Neural crest cell (in vitro differentiated cells): ENCODE results near the gene POLR2E. TPM values are rescaled to one million over a fixed set of nuclear protein-coding genes. Genes with fewer than 3 reads are reported as not detected.

Source experiments
- DNase-seq: peaks from one replicate; pipeline ENCODE4 v3.0.0; 2021; ENCODE audit warnings: low read depth, mixed read lengths, low spot score
- H3K27ac Mint-ChIP-seq: one replicate; pipeline ENCODE4 v1.8.0; 2021; ENCODE audit warnings: mild to moderate bottlenecking, mixed read lengths; ENCODE audit not compliant: unreplicated experiment
- H3K27me3 Mint-ChIP-seq: 2 replicates; pipeline ENCODE4 v1.8.0; 2021; ENCODE audit warnings: low read depth, mild to moderate bottlenecking, mixed read lengths
- H3K36me3 Mint-ChIP-seq: 2 replicates; pipeline ENCODE4 v1.8.0; 2021; ENCODE audit warnings: low read depth, mild to moderate bottlenecking, mixed read lengths
- H3K4me1 Mint-ChIP-seq: 2 replicates; pipeline ENCODE4 v1.8.0; 2021; ENCODE audit warnings: mixed read lengths
- H3K4me3 Mint-ChIP-seq: one replicate; pipeline ENCODE4 v1.8.0; 2021; ENCODE audit warnings: mild to moderate bottlenecking, mixed read lengths
- H3K9me3 Mint-ChIP-seq: 2 replicates; pipeline ENCODE4 v1.8.0; 2021; ENCODE audit warnings: mixed read lengths
- CTCF ChIP-seq: fragments of 200-600 bp; sonication (generic); conservative IDR thresholded peaks from 2 replicates; pipeline ENCODE4 v1.5.0; 2021; ENCODE audit warnings: antibody characterized with exemption, mild to moderate bottlenecking
- total RNA-seq: library from RNA; stranded (reverse); gene quantifications from 2 replicates; pipeline ENCODE4 v1.2.1, GENCODE V29; 2021

POLR2E gene
- total RNA-seq, 1 donor from 2014 or later = 256 TPM

GRCh38 chr19:1125601-1126467 lies 30.7 kb upstream of the POLR2E start:
- no peak overlapping the region for H3K4me3 Mint-ChIP-seq
- TF ChIP-seq CTCF = no peak
- no peaks in the 10 kb centered on the region for H3K4me1 Mint-ChIP-seq
- DNase-seq = no peak
- H3K27me3 Mint-ChIP-seq = no peaks in the 10 kb centered on the region
- H3K36me3 Mint-ChIP-seq = peaks cover 6% of the 10 kb centered on the region
- H3K27ac Mint-ChIP-seq = no peak overlapping the region
- H3K9me3 Mint-ChIP-seq = no peaks in the 10 kb centered on the region

GRCh38 chr19:1123885-1124677 lies 28.9 kb upstream of the POLR2E start:
- no peak for TF ChIP-seq CTCF
- no peaks in the 10 kb centered on the region for H3K27me3 Mint-ChIP-seq
- no peak overlapping the region for H3K4me3 Mint-ChIP-seq
- H3K27ac Mint-ChIP-seq = no peak overlapping the region
- H3K36me3 Mint-ChIP-seq = peaks cover 6% of the 10 kb centered on the region
- H3K9me3 Mint-ChIP-seq = no peaks in the 10 kb centered on the region
- no peak for DNase-seq
- no peaks in the 10 kb centered on the region for H3K4me1 Mint-ChIP-seq

- H3K4me1 Mint-ChIP-seq = no peaks in the 10 kb centered on the region
- H3K9me3 Mint-ChIP-seq = no peaks in the 10 kb centered on the region
- DNase-seq = no peak
- H3K36me3 Mint-ChIP-seq = peaks cover 6% of the 10 kb centered on the region
- no peaks in the 10 kb centered on the region for H3K27me3 Mint-ChIP-seq
- TF ChIP-seq CTCF = no peak
- H3K27ac Mint-ChIP-seq = no peak overlapping the region
- H3K4me3 Mint-ChIP-seq = no peak overlapping the region
Measured at GRCh38 chr19:1123381-1123780, 28.2 kb upstream of the POLR2E start.

GRCh38 chr19:1122972-1123363 lies 27.8 kb upstream of the POLR2E start:
- DNase-seq = peak; percentile 73
- Mint-ChIP-seq H3K27me3 (no peaks in the 10 kb centered on the region), H3K4me3 (no peak overlapping the region), H3K9me3 (no peaks in the 10 kb centered on the region), H3K4me1 (no peaks in the 10 kb centered on the region), H3K27ac (no peak overlapping the region), H3K36me3 (peaks cover 6% of the 10 kb centered on the region)
- no peak for TF ChIP-seq CTCF

GRCh38 chr19:1122021-1122971 lies 27.1 kb upstream of the POLR2E start:
- peaks cover 6% of the 10 kb centered on the region for H3K36me3 Mint-ChIP-seq
- no peak for DNase-seq
- no peak for TF ChIP-seq CTCF
- H3K4me1 Mint-ChIP-seq = no peaks in the 10 kb centered on the region
- no peak overlapping the region for H3K4me3 Mint-ChIP-seq
- H3K27me3 Mint-ChIP-seq = no peaks in the 10 kb centered on the region
- H3K9me3 Mint-ChIP-seq = no peaks in the 10 kb centered on the region
- no peak overlapping the region for H3K27ac Mint-ChIP-seq
